CD4-positive, alpha-beta T cell (primary cell): Measurements from ENCODE around the gene PRKCA. TPM values are rescaled to one million over a fixed set of nuclear protein-coding genes. Genes with fewer than 3 reads are reported as not detected.
A peak's percentile ranks its signal among the peaks of the same experiment; 100 is the strongest.

ENCODE experiments used
- ATAC-seq: fragments of 200-7000 bp; cut with Tn5 transposase; one replicate; pipeline ENCODE4 v1.10.0; 2022; ENCODE audit warnings: mild to moderate bottlenecking; ENCODE audit not compliant: poor library complexity
- CTCF ChIA-PET: fragments of 350-600 bp; sonication (Branson Sonifier 250); formaldehyde crosslinking; loops from one replicate; lab custom pipeline; 2021; ENCODE audit warnings: antibody characterized with exemption, inconsistent platforms; lab: Charles Lee
- POLR2A ChIA-PET: fragments of 350-600 bp; sonication (Branson Sonifier 250); formaldehyde crosslinking; loops from one replicate; lab custom pipeline; 2021; ENCODE audit warnings: antibody characterized with exemption, inconsistent platforms; lab: Charles Lee
- DNase-seq, 14 experiments: peaks; one replicate each; pipeline ENCODE4 v3.0.0-alpha.2; 2013 to 2020; ENCODE audit warnings: mixed read lengths in 2 of 14
- H3K27ac ChIP-seq, 2 donors: one replicate each; pipeline versions ENCODE4 v1.5.1 to v1.7.0; 2013; ENCODE audit warnings: low read length in 2 of 2, low read depth in 1 of 2, mild to moderate bottlenecking in 1 of 2
- H3K27me3 ChIP-seq, 2 experiments: 1 replicate in 1 of 2; 2 replicates in 1 of 2; pipeline versions ENCODE4 v1.6.1 to v1.7.0; 2013; ENCODE audit warnings: low read length in 2 of 2, control low read depth in 1 of 2, mild to moderate bottlenecking in 1 of 2, moderate library complexity in 1 of 2; ENCODE audit not compliant: insufficient read depth in 2 of 2, control insufficient read depth in 1 of 2
- H3K36me3 ChIP-seq: one replicate; pipeline ENCODE4 v1.6.1; 2013; ENCODE audit warnings: low read length, control low read depth; ENCODE audit not compliant: insufficient read depth
- H3K4me1 ChIP-seq: one replicate; pipeline ENCODE4 v1.6.1; 2013; ENCODE audit warnings: low read length, control low read depth; ENCODE audit not compliant: insufficient read depth
- H3K4me3 ChIP-seq: one replicate; pipeline ENCODE4 v1.5.1; 2013; ENCODE audit warnings: mild to moderate bottlenecking, low read length, moderate library complexity
- H3K9me3 ChIP-seq, 2 experiments: 1 replicate in 1 of 2; 2 replicates in 1 of 2; pipeline versions ENCODE4 v1.6.1 to v1.7.0; 2013; ENCODE audit warnings: low read length in 2 of 2, mild to moderate bottlenecking in 2 of 2, control low read depth in 1 of 2, moderate library complexity in 1 of 2; ENCODE audit not compliant: control insufficient read depth in 1 of 2, insufficient read depth in 1 of 2
- H3K27ac Mint-ChIP-seq: one replicate; pipeline ENCODE4 v1.8.0; 2020; ENCODE audit warnings: mixed read lengths
- H3K27me3 Mint-ChIP-seq: one replicate; pipeline ENCODE4 v1.8.0; 2021; ENCODE audit warnings: mixed read lengths
- H3K36me3 Mint-ChIP-seq: one replicate; pipeline ENCODE4 v1.8.0; 2021; ENCODE audit warnings: low read depth, mixed read lengths
- H3K4me1 Mint-ChIP-seq: one replicate; pipeline ENCODE4 v1.8.0; 2021; ENCODE audit warnings: low read depth, mixed read lengths
- H3K4me3 Mint-ChIP-seq: one replicate; pipeline ENCODE4 v1.8.0; 2020; ENCODE audit warnings: mild to moderate bottlenecking, mixed read lengths
- H3K9me3 Mint-ChIP-seq: one replicate; pipeline ENCODE4 v1.8.0; 2020; ENCODE audit warnings: mixed read lengths
- CTCF ChIP-seq: fragments of 200-600 bp; IDR thresholded peaks from one replicate; pipeline ENCODE4 v1.8.0; 2022; ENCODE audit warnings: antibody characterized with exemption, mild to moderate bottlenecking
- intact Hi-C, 2 experiments: fragments of 100-400 bp; cut with DNase I in 1 of 2; cut with micrococcal nuclease in 1 of 2; formaldehyde crosslinking; loops; one replicate each; pipeline versions ENCODE4 v1.15.1 to v1.9.0; 2023 to 2025; cut with DNase I, micrococcal nuclease
- total RNA-seq, 174 experiments: library from RNA in 2 of 174; stranded (reverse) in 2 of 174; gene quantifications; one replicate each; pipeline ENCODE4 v1.2.3 and lab custom pipeline; 2021 to 2026

The PRKCA gene
- total RNA-seq, 2 experiments from 2014 or later: 84.8 to 88.6 TPM

GRCh38 chr17:66535611-66536010, 233.2 kb downstream of the PRKCA start:
- no peaks in the 10 kb centered on the region for H3K27me3 Mint-ChIP-seq
- H3K36me3 Mint-ChIP-seq: peaks cover 7% of the 10 kb centered on the region
- TF ChIP-seq CTCF: no peak
- no peak overlapping the region for H3K27ac ChIP-seq
- H3K4me3 Mint-ChIP-seq: no peak overlapping the region
- peaks cover 80% of the 10 kb centered on the region for H3K4me1 Mint-ChIP-seq
- H3K27me3 ChIP-seq: no peaks in the 10 kb centered on the region
- ATAC-seq (no peak), DNase-seq (no peak)
- H3K4me1 ChIP-seq: peaks cover 15% of the 10 kb centered on the region
- no peaks in the 10 kb centered on the region for H3K9me3 Mint-ChIP-seq
- H3K9me3 ChIP-seq: peaks cover 0 to 4% of the 10 kb centered on the region in 2 experiments
- no peak overlapping the region for H3K27ac Mint-ChIP-seq
- CTCF ChIA-PET: no interaction called here
- POLR2A ChIA-PET: no interaction called here
- intact Hi-C loops: no loop called here
- no peaks in the 10 kb centered on the region for H3K36me3 ChIP-seq
- H3K4me3 ChIP-seq: no peak overlapping the region

GRCh38 chr17:66537502-66537901, 235.1 kb downstream of the PRKCA start:
- Histone ChIP-seq H3K36me3 (no peaks in the 10 kb centered on the region), H3K4me1 (peaks cover 30% of the 10 kb centered on the region), H3K9me3 (peaks cover 0 to 4% of the 10 kb centered on the region in 2 experiments), H3K27ac (no peak overlapping the region), H3K27me3 (no peaks in the 10 kb centered on the region), H3K4me3 (no peak overlapping the region)
- Mint-ChIP-seq H3K27ac (peak overlapping the region; percentile 42), H3K36me3 (peaks cover 12% of the 10 kb centered on the region), H3K27me3 (no peaks in the 10 kb centered on the region), H3K4me1 (peaks cover 93% of the 10 kb centered on the region), H3K9me3 (no peaks in the 10 kb centered on the region), H3K4me3 (no peak overlapping the region)
- intact Hi-C loops: no loop called here
- ATAC-seq (no peak), DNase-seq (no peak)
- ChIA-PET CTCF (no interaction called here), POLR2A (no interaction called here)
- TF ChIP-seq CTCF: no peak

- no peaks in the 10 kb centered on the region for H3K27me3 ChIP-seq
- intact Hi-C loops: no loop called here
- peak overlapping the region; percentile 56 for H3K27ac Mint-ChIP-seq
- no peak for ATAC-seq
- no peak for TF ChIP-seq CTCF
- no peaks in the 10 kb centered on the region for H3K9me3 Mint-ChIP-seq
- H3K27me3 Mint-ChIP-seq: no peaks in the 10 kb centered on the region
- no peak overlapping the region for H3K27ac ChIP-seq
- H3K36me3 ChIP-seq: no peaks in the 10 kb centered on the region
- ChIA-PET CTCF (no interaction called here), POLR2A (interaction anchor here (0.7 kb wide), 1 partner anchor 9 kb away, joined by 3 read pairs; no protein-coding TSS in a partner anchor)
- no peak overlapping the region for H3K4me3 ChIP-seq
- no peak for DNase-seq
- H3K4me3 Mint-ChIP-seq: no peak overlapping the region
- H3K36me3 Mint-ChIP-seq: peaks cover 5% of the 10 kb centered on the region
- peaks cover 25% of the 10 kb centered on the region for H3K4me1 ChIP-seq
- H3K4me1 Mint-ChIP-seq: peaks cover 95% of the 10 kb centered on the region
- peaks cover 0 to 4% of the 10 kb centered on the region in 2 experiments for H3K9me3 ChIP-seq
These were observed 236.4 kb downstream of the PRKCA start for GRCh38 chr17:66538776-66539175.
